Measurements from ENCODE around the gene POU4F2. TPM values are rescaled to one million over a fixed set of nuclear protein-coding genes. Genes with fewer than 3 reads are reported as not detected.
A peak's percentile ranks its signal among the peaks of the same experiment; 100 is the strongest.

POU4F2 gene
- total RNA-seq, 1 donor from 2014 or later = not detected

GRCh38 chr4:146647615-146648460 lies 9.1 kb downstream of the POU4F2 start:
- H3F3A ChIP-seq (ENCODE audit: low read depth) = peaks cover 23% of the 10 kb centered on the region
- no peaks in the 10 kb centered on the region for H3K36me3 Mint-ChIP-seq
- peak overlapping the region; percentile 8 for H2AFZ ChIP-seq (replicated peaks)
- TF ChIP-seq EZH2 (IDR thresholded peaks at IDR 0.05) = peak; percentile 64
- peak; percentile 67 for TF ChIP-seq EZH2phosphoT487 (IDR thresholded peaks at IDR 0.05)
- no peak for TF ChIP-seq CTCF (IDR thresholded peaks at IDR 0.05)
- H3K9me3 ChIP-seq (ENCODE audit: low read depth) = no peaks in the 10 kb centered on the region
- peaks cover 6% of the 10 kb centered on the region for H3K4me1 Mint-ChIP-seq
- peaks cover 77% of the 10 kb centered on the region for H4K20me1 ChIP-seq (ENCODE audit: low read depth)
- no peak overlapping the region for H3K27ac Mint-ChIP-seq
- H3K79me2 ChIP-seq (ENCODE audit: low read depth) = no peaks in the 10 kb centered on the region
- peak; percentile 78 for DNase-seq (ENCODE audit: low spot score)
- peaks cover 89% of the 10 kb centered on the region for H3K27me3 Mint-ChIP-seq (ENCODE audit: insufficient read depth, low read depth)
- H3K36me3 ChIP-seq = no peaks in the 10 kb centered on the region
- H3K9ac ChIP-seq = no peak overlapping the region
- H3K4me1 ChIP-seq = peaks cover 5% of the 10 kb centered on the region
- H3K4me2 ChIP-seq = peak overlapping the region; percentile 79
- H3K27ac ChIP-seq = no peak overlapping the region
- peaks cover 100% of the 10 kb centered on the region for H3K27me3 ChIP-seq
- no peak overlapping the region for H3K4me3 Mint-ChIP-seq
- H3K4me3 ChIP-seq = peak overlapping the region; percentile 47
- peaks cover 2% of the 10 kb centered on the region for H3K9me3 Mint-ChIP-seq

- no peaks in the 10 kb centered on the region for H3K9me3 ChIP-seq (ENCODE audit: low read depth)
- peak overlapping the region; percentile 47 for H3K4me3 ChIP-seq
- H3K4me1 ChIP-seq = peaks cover 5% of the 10 kb centered on the region
- peak overlapping the region; percentile 79 for H3K4me2 ChIP-seq
- DNase-seq (ENCODE audit: low spot score) = peak; percentile 64
- H3K36me3 Mint-ChIP-seq = no peaks in the 10 kb centered on the region
- peaks cover 23% of the 10 kb centered on the region for H3F3A ChIP-seq (ENCODE audit: low read depth)
- no peaks in the 10 kb centered on the region for H3K36me3 ChIP-seq
- peaks cover 6% of the 10 kb centered on the region for H3K4me1 Mint-ChIP-seq
- peak overlapping the region; percentile 8 for H2AFZ ChIP-seq (replicated peaks)
- peaks cover 100% of the 10 kb centered on the region for H3K27me3 ChIP-seq
- H3K9me3 Mint-ChIP-seq = peaks cover 2% of the 10 kb centered on the region
- no peak overlapping the region for H3K9ac ChIP-seq
- peaks cover 73% of the 10 kb centered on the region for H4K20me1 ChIP-seq (ENCODE audit: low read depth)
- H3K27me3 Mint-ChIP-seq (ENCODE audit: insufficient read depth, low read depth) = peaks cover 89% of the 10 kb centered on the region
- no peak overlapping the region for H3K27ac ChIP-seq
- no peak overlapping the region for H3K27ac Mint-ChIP-seq
- no peak overlapping the region for H3K4me3 Mint-ChIP-seq
- TF ChIP-seq CTCF (IDR thresholded peaks at IDR 0.05) (no peak), EZH2phosphoT487 (IDR thresholded peaks at IDR 0.05) (peak; percentile 72), EZH2 (IDR thresholded peaks at IDR 0.05) (peak; percentile 10)
- H3K79me2 ChIP-seq (ENCODE audit: low read depth) = no peaks in the 10 kb centered on the region
These were observed 9.7 kb downstream of the POU4F2 start for GRCh38 chr4:146648461-146648783.

- no peak overlapping the region for H3K9ac ChIP-seq
- peaks cover 24% of the 10 kb centered on the region for H3F3A ChIP-seq (ENCODE audit: low read depth)
- peaks cover 100% of the 10 kb centered on the region for H3K27me3 ChIP-seq
- no peaks in the 10 kb centered on the region for H3K79me2 ChIP-seq (ENCODE audit: low read depth)
- Mint-ChIP-seq H3K27ac (no peak overlapping the region), H3K4me3 (peak overlapping the region; percentile 1), H3K4me1 (peaks cover 6% of the 10 kb centered on the region), H3K36me3 (no peaks in the 10 kb centered on the region), H3K27me3 (ENCODE audit: insufficient read depth, low read depth) (peaks cover 87% of the 10 kb centered on the region), H3K9me3 (peaks cover 2% of the 10 kb centered on the region)
- no peak for DNase-seq (ENCODE audit: low spot score)
- H3K27ac ChIP-seq = no peak overlapping the region
- no peaks in the 10 kb centered on the region for H3K36me3 ChIP-seq
- H3K4me2 ChIP-seq = no peak overlapping the region
- peaks cover 5% of the 10 kb centered on the region for H3K4me1 ChIP-seq
- H3K9me3 ChIP-seq (ENCODE audit: low read depth) = no peaks in the 10 kb centered on the region
- H4K20me1 ChIP-seq (ENCODE audit: low read depth) = peaks cover 74% of the 10 kb centered on the region
- TF ChIP-seq CTCF (IDR thresholded peaks at IDR 0.05) (no peak), EZH2phosphoT487 (IDR thresholded peaks at IDR 0.05) (no peak), EZH2 (IDR thresholded peaks at IDR 0.05) (no peak)
- no peak overlapping the region for H3K4me3 ChIP-seq
- no peak overlapping the region for H2AFZ ChIP-seq (replicated peaks)
These were observed 10.5 kb downstream of the POU4F2 start for GRCh38 chr4:146649232-146649631.
